WTC11 (cell line): ENCODE results near the gene MLLT1. TPM values are rescaled to one million over a fixed set of nuclear protein-coding genes. Genes with fewer than 3 reads are reported as not detected.

Source experiments
- ATAC-seq: fragments of 200-7000 bp; cut with Tn5 transposase; 2 replicates; pipeline ENCODE4 v1.10.0; 2021; ENCODE audit warnings: mild to moderate bottlenecking, moderate library complexity
- CTCF ChIA-PET: fragments of 300-600 bp; sonication (Branson Sonifier 250); formaldehyde crosslinking; loops from one replicate; lab custom pipeline; 2021; ENCODE audit warnings: antibody characterized with exemption; lab: Charles Lee
- POLR2A ChIA-PET: fragments of 350-600 bp; sonication (Branson Sonifier 250); formaldehyde crosslinking; loops from one replicate; lab custom pipeline; 2021; ENCODE audit warnings: antibody characterized with exemption; lab: Charles Lee
- DNase-seq: peaks from one replicate; pipeline ENCODE4 v3.0.0; 2021; ENCODE audit warnings: low spot score
- H3K27ac Mint-ChIP-seq: 2 replicates; pipeline ENCODE4 v1.8.0; 2021; ENCODE audit warnings: mixed read lengths
- H3K27me3 Mint-ChIP-seq: 2 replicates; pipeline ENCODE4 v1.8.0; 2021; ENCODE audit warnings: low read depth, mild to moderate bottlenecking, moderate library complexity, mixed read lengths
- H3K36me3 Mint-ChIP-seq: 2 replicates; pipeline ENCODE4 v1.8.0; 2021; ENCODE audit warnings: mixed read lengths
- H3K4me1 Mint-ChIP-seq: 2 replicates; pipeline ENCODE4 v1.8.0; 2022; ENCODE audit warnings: mixed read lengths
- H3K4me3 Mint-ChIP-seq: 2 replicates; pipeline ENCODE4 v1.8.0; 2021; ENCODE audit warnings: mild to moderate bottlenecking, moderate library complexity, mixed read lengths
- H3K9me3 Mint-ChIP-seq: 2 replicates; pipeline ENCODE4 v1.8.0; 2021; ENCODE audit warnings: mixed read lengths
- ESRRA ChIP-seq: sonication (generic); formaldehyde crosslinking; IDR thresholded peaks from 2 replicates; pipeline ENCODE4 v1.8.1; 2022; ENCODE audit warnings: mild to moderate bottlenecking, missing genetic modification reagents, borderline replicate concordance
- NR1H2 ChIP-seq: sonication (generic); formaldehyde crosslinking; IDR thresholded peaks from 2 replicates; pipeline ENCODE4 v1.9.0; 2021; ENCODE audit warnings: mild to moderate bottlenecking, moderate library complexity, missing genetic modification reagents
- TCF7 ChIP-seq: sonication (generic); formaldehyde crosslinking; IDR thresholded peaks from 2 replicates; pipeline ENCODE4 v1.8.0; 2022; ENCODE audit warnings: mild to moderate bottlenecking, low read depth, missing genetic modification reagents, moderate library complexity
- TEAD1 ChIP-seq: sonication (generic); formaldehyde crosslinking; IDR thresholded peaks from 2 replicates; pipeline ENCODE4 v1.8.0; 2022; ENCODE audit warnings: mild to moderate bottlenecking, missing genetic modification reagents
- TEAD4 ChIP-seq: sonication (generic); formaldehyde crosslinking; IDR thresholded peaks from 2 replicates; pipeline ENCODE4 v1.8.0; 2022; ENCODE audit warnings: mild to moderate bottlenecking, missing genetic modification reagents
- ZNF263 ChIP-seq: sonication (generic); formaldehyde crosslinking; IDR thresholded peaks from 2 replicates; pipeline ENCODE4 v1.8.1; 2022; ENCODE audit warnings: low read depth, mild to moderate bottlenecking, moderate library complexity, missing genetic modification reagents
- total RNA-seq: library from RNA; stranded (reverse); gene quantifications from 3 replicates; pipeline ENCODE4 v1.2.3, GENCODE V29; 2021
- TF ChIP-seq, protein P1 (sequence below): fragments of 250-450 bp; sonication (Bioruptor Pico); conservative IDR thresholded peaks from 2 replicates; pipeline ENCODE4 v1.9.0; 2021; ENCODE audit warnings: mild to moderate bottlenecking
- TF ChIP-seq, protein P2 (sequence below): fragments of 250-450 bp; sonication (Bioruptor Pico); IDR thresholded peaks from 2 replicates; pipeline ENCODE4 v1.9.0; 2021; ENCODE audit warnings: mild to moderate bottlenecking, borderline replicate concordance
- TF ChIP-seq, protein P3 (sequence below): sonication (generic); formaldehyde crosslinking; IDR thresholded peaks from 2 replicates; pipeline ENCODE4 v1.8.1; 2022; ENCODE audit warnings: low read depth, mild to moderate bottlenecking, moderate library complexity, missing genetic modification reagents, borderline replicate concordance
- TF ChIP-seq, protein P4 (sequence below): sonication (generic); formaldehyde crosslinking; IDR thresholded peaks from 2 replicates; pipeline ENCODE4 v1.8.1; 2022; ENCODE audit warnings: low read depth, missing genetic modification reagents, borderline replicate concordance
- TF ChIP-seq, protein P5 (sequence below): sonication (generic); formaldehyde crosslinking; IDR thresholded peaks from 2 replicates; pipeline ENCODE4 v1.8.0; 2023; ENCODE audit warnings: mild to moderate bottlenecking, missing genetic modification reagents
- TF ChIP-seq, protein P6 (sequence below): sonication (generic); formaldehyde crosslinking; IDR thresholded peaks from 2 replicates; pipeline ENCODE4 v1.8.1; 2023; ENCODE audit warnings: mild to moderate bottlenecking, missing genetic modification reagents, borderline replicate concordance
- TF ChIP-seq, protein P7 (sequence below): fragments of 250-450 bp; sonication (Bioruptor Pico); IDR thresholded peaks from 2 replicates; pipeline ENCODE4 v1.9.0; 2021; ENCODE audit warnings: mild to moderate bottlenecking

Gene MLLT1
- total RNA-seq, 1 experiment from 2014 or later, result 58.2 TPM

DNA sequence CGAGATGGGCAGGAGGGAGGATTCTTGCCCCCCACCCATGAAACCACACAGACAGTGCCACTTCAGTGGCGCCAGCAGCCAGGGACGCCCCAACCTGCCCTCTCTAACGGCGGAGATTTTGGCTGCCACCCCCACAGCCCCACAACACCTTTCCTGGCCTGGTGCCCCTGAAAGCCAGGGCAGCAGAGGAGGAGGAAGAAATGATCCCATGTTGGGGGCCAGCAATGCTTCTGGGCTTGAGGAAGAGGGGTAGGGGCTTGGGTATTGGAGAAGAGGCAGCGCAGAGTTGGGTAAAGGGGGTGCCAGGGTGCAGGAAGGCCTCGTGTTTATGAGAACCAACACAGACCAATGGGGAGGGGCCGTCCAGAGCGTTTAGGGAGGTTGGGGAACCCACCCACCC is 1.7 kb downstream of the MLLT1 start:
- ATAC-seq (no peak), DNase-seq (no peak)
- TF ChIP-seq NR1H2 (CRISPR knock-in tag) (no peak), ZNF263 (CRISPR knock-in tag) (no peak)
- TF ChIP-seq, protein P1, sequence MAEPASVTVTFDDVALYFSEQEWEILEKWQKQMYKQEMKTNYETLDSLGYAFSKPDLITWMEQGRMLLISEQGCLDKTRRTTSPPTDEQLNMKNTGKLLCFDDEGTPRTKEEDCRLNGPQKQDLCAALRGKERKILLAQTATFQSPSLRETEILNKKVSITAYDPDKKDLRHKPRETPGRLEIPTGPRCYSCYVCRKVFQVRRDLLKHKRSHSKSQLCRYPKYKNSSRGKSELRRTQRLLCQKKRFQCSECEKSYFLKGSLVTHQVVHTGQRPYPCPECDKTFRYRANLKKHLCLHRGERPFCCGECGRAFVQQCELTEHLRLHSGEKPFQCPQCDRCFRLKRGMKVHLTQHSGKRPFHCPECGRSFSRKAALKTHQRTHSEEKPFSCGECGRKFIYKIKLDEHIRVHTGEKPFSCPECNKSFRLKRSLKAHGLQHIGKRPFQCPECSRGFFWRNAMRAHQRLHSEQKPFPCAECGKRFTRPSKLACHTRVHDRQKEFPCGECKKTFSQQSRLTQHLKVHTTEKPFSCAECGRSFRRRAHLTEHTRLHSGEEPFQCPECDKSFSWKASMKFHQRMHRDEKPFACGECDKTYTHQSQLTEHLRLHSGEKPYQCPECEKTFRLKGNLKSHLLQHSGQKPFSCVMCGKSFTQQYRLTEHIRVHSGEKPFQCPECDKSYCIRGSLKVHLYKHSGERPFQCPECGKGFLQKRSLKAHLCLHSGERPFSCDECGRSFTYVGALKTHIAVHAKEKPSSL, result no peak
- Mint-ChIP-seq H3K9me3 (peaks cover 20% of the 10 kb centered on the region), H3K4me1 (peaks cover 56% of the 10 kb centered on the region), H3K27me3 (peaks cover 16% of the 10 kb centered on the region), H3K4me3 (peak overlapping the region; percentile 86), H3K27ac (peak overlapping the region; percentile 83), H3K36me3 (no peaks in the 10 kb centered on the region; the same call in 1 of the 2 replicates)
- ChIA-PET CTCF (interaction anchor here (2.3 kb wide), 1 partner anchor 59 kb away, joined by 12 read pairs; no protein-coding TSS in a partner anchor), POLR2A (no interaction called here)

DNA sequence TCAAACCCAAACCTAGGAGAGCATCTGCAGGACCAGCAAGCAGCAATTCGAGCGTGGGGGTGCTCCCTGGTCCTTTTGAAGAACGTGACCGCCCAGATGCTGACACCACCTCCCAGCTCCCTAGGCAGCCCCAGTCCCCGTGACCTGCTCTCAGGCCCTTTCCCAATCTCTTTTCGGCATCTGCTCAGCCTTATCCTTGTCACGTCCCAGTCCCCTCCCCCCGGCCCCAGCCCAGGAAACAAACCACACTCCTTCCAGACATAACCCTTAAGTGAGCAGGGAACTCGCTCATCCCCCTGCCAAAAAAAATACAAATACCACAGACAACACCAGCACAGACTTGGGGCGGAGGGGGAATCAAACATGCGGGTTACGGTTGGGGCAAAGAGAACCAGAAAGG is 3.3 kb downstream of the MLLT1 start:
- Mint-ChIP-seq H3K4me1 (peaks cover 72% of the 10 kb centered on the region), H3K27ac (peak overlapping the region; percentile 40), H3K27me3 (peaks cover 6% of the 10 kb centered on the region; the same call in 1 of the 2 replicates), H3K9me3 (peaks cover 5% of the 10 kb centered on the region), H3K36me3 (no peaks in the 10 kb centered on the region; the same call in 1 of the 2 replicates), H3K4me3 (no peak overlapping the region)
- ChIA-PET POLR2A (no interaction called here), CTCF (interaction anchor here (2.3 kb wide), 1 partner anchor 58 kb away, joined by 12 read pairs; no protein-coding TSS in a partner anchor)
- ATAC-seq (no peak), DNase-seq (no peak)
- no peak for TF ChIP-seq TEAD1 (CRISPR knock-in tag)
- TF ChIP-seq, protein P2, sequence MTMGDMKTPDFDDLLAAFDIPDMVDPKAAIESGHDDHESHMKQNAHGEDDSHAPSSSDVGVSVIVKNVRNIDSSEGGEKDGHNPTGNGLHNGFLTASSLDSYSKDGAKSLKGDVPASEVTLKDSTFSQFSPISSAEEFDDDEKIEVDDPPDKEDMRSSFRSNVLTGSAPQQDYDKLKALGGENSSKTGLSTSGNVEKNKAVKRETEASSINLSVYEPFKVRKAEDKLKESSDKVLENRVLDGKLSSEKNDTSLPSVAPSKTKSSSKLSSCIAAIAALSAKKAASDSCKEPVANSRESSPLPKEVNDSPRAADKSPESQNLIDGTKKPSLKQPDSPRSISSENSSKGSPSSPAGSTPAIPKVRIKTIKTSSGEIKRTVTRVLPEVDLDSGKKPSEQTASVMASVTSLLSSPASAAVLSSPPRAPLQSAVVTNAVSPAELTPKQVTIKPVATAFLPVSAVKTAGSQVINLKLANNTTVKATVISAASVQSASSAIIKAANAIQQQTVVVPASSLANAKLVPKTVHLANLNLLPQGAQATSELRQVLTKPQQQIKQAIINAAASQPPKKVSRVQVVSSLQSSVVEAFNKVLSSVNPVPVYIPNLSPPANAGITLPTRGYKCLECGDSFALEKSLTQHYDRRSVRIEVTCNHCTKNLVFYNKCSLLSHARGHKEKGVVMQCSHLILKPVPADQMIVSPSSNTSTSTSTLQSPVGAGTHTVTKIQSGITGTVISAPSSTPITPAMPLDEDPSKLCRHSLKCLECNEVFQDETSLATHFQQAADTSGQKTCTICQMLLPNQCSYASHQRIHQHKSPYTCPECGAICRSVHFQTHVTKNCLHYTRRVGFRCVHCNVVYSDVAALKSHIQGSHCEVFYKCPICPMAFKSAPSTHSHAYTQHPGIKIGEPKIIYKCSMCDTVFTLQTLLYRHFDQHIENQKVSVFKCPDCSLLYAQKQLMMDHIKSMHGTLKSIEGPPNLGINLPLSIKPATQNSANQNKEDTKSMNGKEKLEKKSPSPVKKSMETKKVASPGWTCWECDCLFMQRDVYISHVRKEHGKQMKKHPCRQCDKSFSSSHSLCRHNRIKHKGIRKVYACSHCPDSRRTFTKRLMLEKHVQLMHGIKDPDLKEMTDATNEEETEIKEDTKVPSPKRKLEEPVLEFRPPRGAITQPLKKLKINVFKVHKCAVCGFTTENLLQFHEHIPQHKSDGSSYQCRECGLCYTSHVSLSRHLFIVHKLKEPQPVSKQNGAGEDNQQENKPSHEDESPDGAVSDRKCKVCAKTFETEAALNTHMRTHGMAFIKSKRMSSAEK, result no peak

DNA sequence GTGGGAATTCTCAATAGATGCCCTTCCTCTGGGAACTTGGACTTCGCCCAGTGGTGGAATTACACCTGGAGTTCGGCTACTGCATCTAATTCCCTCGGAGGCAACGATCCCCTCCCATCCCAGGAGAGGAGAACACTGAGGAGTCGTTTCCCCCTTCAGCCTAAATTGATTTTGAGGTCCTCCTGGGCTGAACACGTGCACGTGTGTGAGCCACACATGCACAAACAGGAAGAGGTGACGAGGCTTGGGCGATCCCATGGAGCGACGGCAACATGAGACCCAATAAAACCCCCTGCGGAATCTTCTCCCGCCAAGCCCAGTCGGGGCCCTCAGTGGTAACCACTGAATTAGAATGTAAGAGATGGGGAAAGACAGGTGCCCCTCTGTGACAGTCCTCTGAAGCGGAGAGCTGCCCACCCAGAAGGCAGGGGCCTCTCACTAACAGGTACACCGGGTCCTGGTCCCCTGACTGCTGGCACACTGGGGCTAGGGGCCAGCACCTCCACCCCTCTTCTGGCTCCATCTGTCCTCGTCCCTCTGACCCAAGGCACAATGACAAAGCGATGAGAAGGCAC is 4.5 kb downstream of the MLLT1 start:
- CTCF ChIA-PET, result interaction anchor here (0.6 to 1.7 kb wide), 2 partner anchors 14 to 57 kb away, joined by 3 to 7 read pairs; no protein-coding TSS in a partner anchor
- ATAC-seq (no peak), DNase-seq (no peak)
- Mint-ChIP-seq H3K27me3 (0 out of 2 replicates have a peak, but pooled peaks cover under 1% of the 10 kb centered on the region), H3K9me3 (no peaks in the 10 kb centered on the region), H3K4me3 (no peak overlapping the region), H3K36me3 (peaks cover 7% of the 10 kb centered on the region), H3K4me1 (peaks cover 78% of the 10 kb centered on the region), H3K27ac (peak overlapping the region; percentile 72)
- POLR2A ChIA-PET, result no interaction called here
- no peak for TF ChIP-seq TCF7 (CRISPR knock-in tag)
- TF ChIP-seq, protein P3, sequence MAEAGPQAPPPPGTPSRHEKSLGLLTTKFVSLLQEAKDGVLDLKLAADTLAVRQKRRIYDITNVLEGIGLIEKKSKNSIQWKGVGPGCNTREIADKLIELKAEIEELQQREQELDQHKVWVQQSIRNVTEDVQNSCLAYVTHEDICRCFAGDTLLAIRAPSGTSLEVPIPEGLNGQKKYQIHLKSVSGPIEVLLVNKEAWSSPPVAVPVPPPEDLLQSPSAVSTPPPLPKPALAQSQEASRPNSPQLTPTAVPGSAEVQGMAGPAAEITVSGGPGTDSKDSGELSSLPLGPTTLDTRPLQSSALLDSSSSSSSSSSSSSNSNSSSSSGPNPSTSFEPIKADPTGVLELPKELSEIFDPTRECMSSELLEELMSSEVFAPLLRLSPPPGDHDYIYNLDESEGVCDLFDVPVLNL (CRISPR knock-in tag), result no peak
- no peak for TF ChIP-seq ESRRA
- TF ChIP-seq, protein P4, sequence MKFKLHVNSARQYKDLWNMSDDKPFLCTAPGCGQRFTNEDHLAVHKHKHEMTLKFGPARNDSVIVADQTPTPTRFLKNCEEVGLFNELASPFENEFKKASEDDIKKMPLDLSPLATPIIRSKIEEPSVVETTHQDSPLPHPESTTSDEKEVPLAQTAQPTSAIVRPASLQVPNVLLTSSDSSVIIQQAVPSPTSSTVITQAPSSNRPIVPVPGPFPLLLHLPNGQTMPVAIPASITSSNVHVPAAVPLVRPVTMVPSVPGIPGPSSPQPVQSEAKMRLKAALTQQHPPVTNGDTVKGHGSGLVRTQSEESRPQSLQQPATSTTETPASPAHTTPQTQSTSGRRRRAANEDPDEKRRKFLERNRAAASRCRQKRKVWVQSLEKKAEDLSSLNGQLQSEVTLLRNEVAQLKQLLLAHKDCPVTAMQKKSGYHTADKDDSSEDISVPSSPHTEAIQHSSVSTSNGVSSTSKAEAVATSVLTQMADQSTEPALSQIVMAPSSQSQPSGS (CRISPR knock-in tag), result no peak
- TF ChIP-seq, protein P5, sequence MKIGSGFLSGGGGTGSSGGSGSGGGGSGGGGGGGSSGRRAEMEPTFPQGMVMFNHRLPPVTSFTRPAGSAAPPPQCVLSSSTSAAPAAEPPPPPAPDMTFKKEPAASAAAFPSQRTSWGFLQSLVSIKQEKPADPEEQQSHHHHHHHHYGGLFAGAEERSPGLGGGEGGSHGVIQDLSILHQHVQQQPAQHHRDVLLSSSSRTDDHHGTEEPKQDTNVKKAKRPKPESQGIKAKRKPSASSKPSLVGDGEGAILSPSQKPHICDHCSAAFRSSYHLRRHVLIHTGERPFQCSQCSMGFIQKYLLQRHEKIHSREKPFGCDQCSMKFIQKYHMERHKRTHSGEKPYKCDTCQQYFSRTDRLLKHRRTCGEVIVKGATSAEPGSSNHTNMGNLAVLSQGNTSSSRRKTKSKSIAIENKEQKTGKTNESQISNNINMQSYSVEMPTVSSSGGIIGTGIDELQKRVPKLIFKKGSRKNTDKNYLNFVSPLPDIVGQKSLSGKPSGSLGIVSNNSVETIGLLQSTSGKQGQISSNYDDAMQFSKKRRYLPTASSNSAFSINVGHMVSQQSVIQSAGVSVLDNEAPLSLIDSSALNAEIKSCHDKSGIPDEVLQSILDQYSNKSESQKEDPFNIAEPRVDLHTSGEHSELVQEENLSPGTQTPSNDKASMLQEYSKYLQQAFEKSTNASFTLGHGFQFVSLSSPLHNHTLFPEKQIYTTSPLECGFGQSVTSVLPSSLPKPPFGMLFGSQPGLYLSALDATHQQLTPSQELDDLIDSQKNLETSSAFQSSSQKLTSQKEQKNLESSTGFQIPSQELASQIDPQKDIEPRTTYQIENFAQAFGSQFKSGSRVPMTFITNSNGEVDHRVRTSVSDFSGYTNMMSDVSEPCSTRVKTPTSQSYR (CRISPR knock-in tag), result no peak
- TF ChIP-seq TEAD4, result no peak
- TF ChIP-seq NR1H2 (CRISPR knock-in tag), result no peak
- TF ChIP-seq, protein P6, sequence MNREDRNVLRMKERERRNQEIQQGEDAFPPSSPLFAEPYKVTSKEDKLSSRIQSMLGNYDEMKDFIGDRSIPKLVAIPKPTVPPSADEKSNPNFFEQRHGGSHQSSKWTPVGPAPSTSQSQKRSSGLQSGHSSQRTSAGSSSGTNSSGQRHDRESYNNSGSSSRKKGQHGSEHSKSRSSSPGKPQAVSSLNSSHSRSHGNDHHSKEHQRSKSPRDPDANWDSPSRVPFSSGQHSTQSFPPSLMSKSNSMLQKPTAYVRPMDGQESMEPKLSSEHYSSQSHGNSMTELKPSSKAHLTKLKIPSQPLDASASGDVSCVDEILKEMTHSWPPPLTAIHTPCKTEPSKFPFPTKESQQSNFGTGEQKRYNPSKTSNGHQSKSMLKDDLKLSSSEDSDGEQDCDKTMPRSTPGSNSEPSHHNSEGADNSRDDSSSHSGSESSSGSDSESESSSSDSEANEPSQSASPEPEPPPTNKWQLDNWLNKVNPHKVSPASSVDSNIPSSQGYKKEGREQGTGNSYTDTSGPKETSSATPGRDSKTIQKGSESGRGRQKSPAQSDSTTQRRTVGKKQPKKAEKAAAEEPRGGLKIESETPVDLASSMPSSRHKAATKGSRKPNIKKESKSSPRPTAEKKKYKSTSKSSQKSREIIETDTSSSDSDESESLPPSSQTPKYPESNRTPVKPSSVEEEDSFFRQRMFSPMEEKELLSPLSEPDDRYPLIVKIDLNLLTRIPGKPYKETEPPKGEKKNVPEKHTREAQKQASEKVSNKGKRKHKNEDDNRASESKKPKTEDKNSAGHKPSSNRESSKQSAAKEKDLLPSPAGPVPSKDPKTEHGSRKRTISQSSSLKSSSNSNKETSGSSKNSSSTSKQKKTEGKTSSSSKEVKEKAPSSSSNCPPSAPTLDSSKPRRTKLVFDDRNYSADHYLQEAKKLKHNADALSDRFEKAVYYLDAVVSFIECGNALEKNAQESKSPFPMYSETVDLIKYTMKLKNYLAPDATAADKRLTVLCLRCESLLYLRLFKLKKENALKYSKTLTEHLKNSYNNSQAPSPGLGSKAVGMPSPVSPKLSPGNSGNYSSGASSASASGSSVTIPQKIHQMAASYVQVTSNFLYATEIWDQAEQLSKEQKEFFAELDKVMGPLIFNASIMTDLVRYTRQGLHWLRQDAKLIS, result no peak
- TF ChIP-seq, protein P7, sequence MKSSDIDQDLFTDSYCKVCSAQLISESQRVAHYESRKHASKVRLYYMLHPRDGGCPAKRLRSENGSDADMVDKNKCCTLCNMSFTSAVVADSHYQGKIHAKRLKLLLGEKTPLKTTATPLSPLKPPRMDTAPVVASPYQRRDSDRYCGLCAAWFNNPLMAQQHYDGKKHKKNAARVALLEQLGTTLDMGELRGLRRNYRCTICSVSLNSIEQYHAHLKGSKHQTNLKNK, result no peak
